ENCODE results near the gene NEK6.

The NEK6 gene

DNA sequence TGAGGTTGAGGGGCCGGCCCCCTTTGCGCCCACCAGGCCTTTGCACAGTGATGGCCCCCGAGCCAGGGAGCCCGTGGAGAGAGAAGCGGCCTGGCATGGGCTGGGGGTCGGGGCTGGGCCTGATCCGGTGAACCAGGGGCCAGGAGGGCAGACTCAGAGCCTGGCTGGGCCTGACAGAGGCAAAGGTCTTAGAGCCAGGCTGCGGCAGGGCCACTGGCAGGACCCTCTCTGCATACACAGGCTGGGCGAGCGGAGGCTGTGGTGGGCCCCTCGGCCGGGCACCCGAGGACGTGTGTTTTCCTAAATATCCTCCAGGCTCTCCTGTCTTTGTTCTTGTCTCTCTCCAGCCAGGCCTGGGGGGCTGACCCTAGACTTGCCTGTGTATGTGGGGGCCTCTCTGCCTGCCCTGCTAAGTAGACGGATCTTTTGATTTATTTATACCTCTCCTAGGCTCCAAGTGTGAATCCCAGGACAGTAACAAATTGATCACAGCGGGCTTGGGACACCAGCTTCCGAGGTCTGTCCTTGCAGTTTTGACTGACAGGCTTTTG lies 933 bp downstream of the NEK6 start:
- Histone ChIP-seq H3K36me3 (no peaks in the 10 kb centered on the region), H3K27me3 (peaks cover 26% of the 10 kb centered on the region), H3K4me3 (ENCODE audit: low read depth, low read length) (no peak overlapping the region), H3K4me1 (no peaks in the 10 kb centered on the region), H3K9me3 (no peaks in the 10 kb centered on the region)
- TF ChIP-seq, protein P1, sequence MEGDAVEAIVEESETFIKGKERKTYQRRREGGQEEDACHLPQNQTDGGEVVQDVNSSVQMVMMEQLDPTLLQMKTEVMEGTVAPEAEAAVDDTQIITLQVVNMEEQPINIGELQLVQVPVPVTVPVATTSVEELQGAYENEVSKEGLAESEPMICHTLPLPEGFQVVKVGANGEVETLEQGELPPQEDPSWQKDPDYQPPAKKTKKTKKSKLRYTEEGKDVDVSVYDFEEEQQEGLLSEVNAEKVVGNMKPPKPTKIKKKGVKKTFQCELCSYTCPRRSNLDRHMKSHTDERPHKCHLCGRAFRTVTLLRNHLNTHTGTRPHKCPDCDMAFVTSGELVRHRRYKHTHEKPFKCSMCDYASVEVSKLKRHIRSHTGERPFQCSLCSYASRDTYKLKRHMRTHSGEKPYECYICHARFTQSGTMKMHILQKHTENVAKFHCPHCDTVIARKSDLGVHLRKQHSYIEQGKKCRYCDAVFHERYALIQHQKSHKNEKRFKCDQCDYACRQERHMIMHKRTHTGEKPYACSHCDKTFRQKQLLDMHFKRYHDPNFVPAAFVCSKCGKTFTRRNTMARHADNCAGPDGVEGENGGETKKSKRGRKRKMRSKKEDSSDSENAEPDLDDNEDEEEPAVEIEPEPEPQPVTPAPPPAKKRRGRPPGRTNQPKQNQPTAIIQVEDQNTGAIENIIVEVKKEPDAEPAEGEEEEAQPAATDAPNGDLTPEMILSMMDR (IDR thresholded peaks at IDR 0.05; ENCODE audit: low read depth, low read length): no peak
- no peak for DNase-seq

GRCh38 chr9:124259158-124259808 lies 1.5 kb downstream of the NEK6 start:
- no peak for DNase-seq
- H3K4me3 ChIP-seq (ENCODE audit: low read depth, low read length): no peak overlapping the region
- H3K4me1 ChIP-seq: no peaks in the 10 kb centered on the region
- no peaks in the 10 kb centered on the region for H3K9me3 ChIP-seq
- peaks cover 26% of the 10 kb centered on the region for H3K27me3 ChIP-seq
- TF ChIP-seq, protein P1 (IDR thresholded peaks at IDR 0.05; ENCODE audit: low read depth, low read length): no peak
- H3K36me3 ChIP-seq: no peaks in the 10 kb centered on the region

- Histone ChIP-seq H3K36me3 (no peaks in the 10 kb centered on the region), H3K4me3 (ENCODE audit: low read depth, low read length) (no peak overlapping the region), H3K27me3 (peaks cover 26% of the 10 kb centered on the region), H3K4me1 (no peaks in the 10 kb centered on the region), H3K9me3 (no peaks in the 10 kb centered on the region)
- no peak for DNase-seq
- TF ChIP-seq, protein P1 (IDR thresholded peaks at IDR 0.05; ENCODE audit: low read depth, low read length): no peak
These were observed 3.2 kb downstream of the NEK6 start for GRCh38 chr9:124260769-124261603.

- H3K4me1 ChIP-seq: no peaks in the 10 kb centered on the region
- TF ChIP-seq, protein P1 (IDR thresholded peaks at IDR 0.05; ENCODE audit: low read depth, low read length): no peak
These were observed 4.2 kb downstream of the NEK6 start for GRCh38 chr9:124261736-124262648.

GRCh38 chr9:124262649-124262972 lies 4.9 kb downstream of the NEK6 start:
- Histone ChIP-seq H3K9me3 (no peaks in the 10 kb centered on the region), H3K36me3 (no peaks in the 10 kb centered on the region), H3K4me3 (ENCODE audit: low read depth, low read length) (no peak overlapping the region), H3K4me1 (no peaks in the 10 kb centered on the region), H3K27me3 (peaks cover 13% of the 10 kb centered on the region)
- no peak for DNase-seq
- TF ChIP-seq, protein P1 (IDR thresholded peaks at IDR 0.05; ENCODE audit: low read depth, low read length): no peak

More at GRCh38 chr9:124261736-124262648, 4.2 kb downstream of the NEK6 start:
- peaks cover 20% of the 10 kb centered on the region for H3K27me3 ChIP-seq
- H3K4me3 ChIP-seq (ENCODE audit: low read depth, low read length): no peak overlapping the region
- no peaks in the 10 kb centered on the region for H3K9me3 ChIP-seq
- H3K36me3 ChIP-seq: no peaks in the 10 kb centered on the region
- DNase-seq: no peak

All from BE2C (cell line).